Naive thymus-derived CD4-positive, alpha-beta T cell (primary cell): ENCODE data around the gene CCBE1. TPM values are rescaled to one million over a fixed set of nuclear protein-coding genes. Genes with fewer than 3 reads are reported as not detected.

Experiments used
- ATAC-seq: fragments of 150-1000 bp; cut with Tn5 transposase; 2 replicates; pipeline ENCODE4 v1.10.0; 2021; ENCODE audit warnings: mild to moderate bottlenecking, moderate library complexity
- CTCF ChIA-PET: fragments of 350-600 bp; sonication (Branson Sonifier 250); formaldehyde crosslinking; loops from one replicate; lab custom pipeline; 2021; ENCODE audit warnings: antibody characterized with exemption; lab: Charles Lee
- POLR2A ChIA-PET: fragments of 350-600 bp; sonication (Branson Sonifier 250); formaldehyde crosslinking; loops from one replicate; lab custom pipeline; 2021; ENCODE audit warnings: antibody characterized with exemption, inconsistent platforms; lab: Charles Lee
- DNase-seq, 9 donors: peaks; one replicate each; pipeline versions ENCODE4 v3.0.0 to v3.0.0-alpha.2; 2020 to 2022; ENCODE audit warnings: mixed read lengths in 1 of 9
- H3K27ac ChIP-seq: one replicate; pipeline ENCODE4 v1.7.0; 2013; ENCODE audit warnings: mild to moderate bottlenecking, low read depth, low read length, moderate library complexity
- H3K27me3 ChIP-seq, 2 donors: one replicate each; pipeline ENCODE4 v1.7.0; 2013; ENCODE audit warnings: low read length in 2 of 2, mild to moderate bottlenecking in 2 of 2, moderate library complexity in 2 of 2; ENCODE audit not compliant: control insufficient read depth in 2 of 2, insufficient read depth in 2 of 2
- H3K36me3 ChIP-seq, 3 experiments: 1 replicate in 2 of 3; 2 replicates in 1 of 3; pipeline ENCODE4 v1.7.0; 2013; ENCODE audit warnings: low read length in 3 of 3, mild to moderate bottlenecking in 3 of 3, moderate library complexity in 1 of 3; ENCODE audit not compliant: insufficient read depth in 3 of 3, control insufficient read depth in 2 of 3
- H3K4me1 ChIP-seq, 2 donors: one replicate each; pipeline ENCODE4 v1.7.0; 2013; ENCODE audit warnings: low read length in 2 of 2, mild to moderate bottlenecking in 2 of 2, moderate library complexity in 1 of 2; ENCODE audit not compliant: control insufficient read depth in 2 of 2, insufficient read depth in 2 of 2
- H3K4me3 ChIP-seq: 2 replicates; pipeline ENCODE4 v1.7.0; 2013; ENCODE audit warnings: mild to moderate bottlenecking, low read length
- H3K9me3 ChIP-seq, 3 experiments: 1 replicate in 2 of 3; 2 replicates in 1 of 3; pipeline ENCODE4 v1.7.0; 2013; ENCODE audit warnings: low read length in 3 of 3; ENCODE audit not compliant: control insufficient read depth in 2 of 3
- H3K27ac Mint-ChIP-seq, 9 donors: one replicate each; pipeline ENCODE4 v1.8.0; 2020 to 2022; ENCODE audit warnings: mixed read lengths in 9 of 9, mild to moderate bottlenecking in 8 of 9, moderate library complexity in 5 of 9, inconsistent platforms in 2 of 9
- H3K27me3 Mint-ChIP-seq, 5 donors: one replicate each; pipeline ENCODE4 v1.8.0; 2021 to 2022; ENCODE audit warnings: mixed read lengths in 5 of 5, mild to moderate bottlenecking in 1 of 5
- H3K36me3 Mint-ChIP-seq, 5 donors: one replicate each; pipeline ENCODE4 v1.8.0; 2020 to 2022; ENCODE audit warnings: mixed read lengths in 5 of 5, mild to moderate bottlenecking in 3 of 5, inconsistent platforms in 1 of 5
- H3K4me1 Mint-ChIP-seq, 7 donors: one replicate each; pipeline ENCODE4 v1.8.0; 2020 to 2022; ENCODE audit warnings: mixed read lengths in 7 of 7, mild to moderate bottlenecking in 3 of 7, inconsistent platforms in 1 of 7
- H3K4me3 Mint-ChIP-seq, 10 donors: one replicate each; pipeline ENCODE4 v1.8.0; 2020 to 2022; ENCODE audit warnings: mild to moderate bottlenecking in 10 of 10, mixed read lengths in 10 of 10, moderate library complexity in 6 of 10, inconsistent platforms in 2 of 10
- H3K9me3 Mint-ChIP-seq, 11 donors: one replicate each; pipeline ENCODE4 v1.8.0; 2020 to 2022; ENCODE audit warnings: mixed read lengths in 11 of 11, mild to moderate bottlenecking in 4 of 11, inconsistent platforms in 1 of 11, moderate library complexity in 1 of 11
- intact Hi-C, 2 donors: fragments of 100-400 bp; cut with micrococcal nuclease; formaldehyde crosslinking; loops; one replicate each; pipeline ENCODE4 v1.15.1; 2023
- polyA plus RNA-seq, 2 donors: library from polyadenylated mRNA; unstranded; fragments of 300-500 nt; fragmentation: Illumina TruSeq; gene quantifications; one replicate each; pipeline ENCODE4 v1.2.3, GENCODE V29; 2021
- total RNA-seq, 6 experiments: library from RNA in 5 of 6; stranded (reverse) in 5 of 6; gene quantifications; 1 replicate in 5 of 6; 2 replicates in 1 of 6; pipeline ENCODE4 v1.2.3 and lab custom pipeline; 2021 to 2026

The CCBE1 gene
- total and polyA plus RNA-seq, 7 experiments from 2014 or later: not detected

- Histone ChIP-seq H3K9me3 (no peaks in the 10 kb centered on the region), H3K4me1 (no peaks in the 10 kb centered on the region), H3K27me3 (no peaks in the 10 kb centered on the region), H3K27ac (no peak overlapping the region), H3K36me3 (no peaks in the 10 kb centered on the region), H3K4me3 (no peak overlapping the region)
- Mint-ChIP-seq H3K4me1 (no peaks in the 10 kb centered on the region), H3K27ac (no peak overlapping the region), H3K9me3 (peaks cover 0 to 4% (median 0%) of the 10 kb centered on the region in 11 donors), H3K4me3 (no peak overlapping the region), H3K27me3 (peaks cover 0 to 12% (median 7%) of the 10 kb centered on the region in 5 donors), H3K36me3 (no peaks in the 10 kb centered on the region)
- DNase-seq (no peak), ATAC-seq (no peak)
- intact Hi-C loops: no loop called here
- ChIA-PET POLR2A (no interaction called here), CTCF (no interaction called here)
Measured at GRCh38 chr18:59451073-59451472, 246.2 kb downstream of the CCBE1 start.

- ATAC-seq: no peak
- H3K36me3 Mint-ChIP-seq: no peaks in the 10 kb centered on the region
- no peaks in the 10 kb centered on the region for H3K4me1 Mint-ChIP-seq
- H3K4me3 ChIP-seq: no peak overlapping the region
- ChIA-PET POLR2A (no interaction called here), CTCF (interaction anchor here (0.8 kb wide), 1 partner anchor 16 kb away, joined by 3 read pairs; no protein-coding TSS in a partner anchor)
- no peak overlapping the region for H3K27ac ChIP-seq
- intact Hi-C loops: no loop called here
- H3K9me3 ChIP-seq: no peaks in the 10 kb centered on the region
- H3K9me3 Mint-ChIP-seq: peaks cover 0 to 4% (median 0%) of the 10 kb centered on the region in 11 donors
- H3K27ac Mint-ChIP-seq: no peak overlapping the region
- no peak overlapping the region for H3K4me3 Mint-ChIP-seq
- no peak for DNase-seq
- no peaks in the 10 kb centered on the region for H3K4me1 ChIP-seq
- H3K27me3 Mint-ChIP-seq: peaks cover 0 to 17% (median 9%) of the 10 kb centered on the region in 5 donors
- no peaks in the 10 kb centered on the region for H3K27me3 ChIP-seq
- H3K36me3 ChIP-seq: no peaks in the 10 kb centered on the region
Measured at GRCh38 chr18:59448546-59448945, 248.7 kb downstream of the CCBE1 start.

GRCh38 chr18:59446012-59446411, 251.2 kb downstream of the CCBE1 start:
- DNase-seq: no peak
- H3K27me3 Mint-ChIP-seq: peaks cover 0 to 17% (median 2%) of the 10 kb centered on the region in 5 donors
- ChIA-PET CTCF (no interaction called here), POLR2A (no interaction called here)
- no peak overlapping the region for H3K27ac ChIP-seq
- H3K9me3 ChIP-seq: no peaks in the 10 kb centered on the region
- H3K36me3 Mint-ChIP-seq: no peaks in the 10 kb centered on the region
- H3K36me3 ChIP-seq: no peaks in the 10 kb centered on the region
- H3K9me3 Mint-ChIP-seq: peaks cover 0 to 13% (median 0%) of the 10 kb centered on the region in 11 donors
- no peak for ATAC-seq
- no peaks in the 10 kb centered on the region for H3K27me3 ChIP-seq
- no peak overlapping the region for H3K27ac Mint-ChIP-seq
- no peak overlapping the region for H3K4me3 ChIP-seq
- H3K4me1 Mint-ChIP-seq: no peaks in the 10 kb centered on the region
- H3K4me1 ChIP-seq: no peaks in the 10 kb centered on the region
- intact Hi-C loops: no loop called here
- H3K4me3 Mint-ChIP-seq: no peak overlapping the region

- Mint-ChIP-seq H3K4me3 (no peak overlapping the region), H3K9me3 (peaks cover 0 to 8% (median 0%) of the 10 kb centered on the region in 11 donors), H3K36me3 (no peaks in the 10 kb centered on the region), H3K4me1 (peaks cover 0 to 1% (median 0%) of the 10 kb centered on the region in 7 donors), H3K27me3 (peaks cover 0 to 24% (median 13%) of the 10 kb centered on the region in 5 donors), H3K27ac (no peak overlapping the region)
- Histone ChIP-seq H3K4me1 (no peaks in the 10 kb centered on the region), H3K4me3 (no peak overlapping the region), H3K36me3 (no peaks in the 10 kb centered on the region), H3K27me3 (no peaks in the 10 kb centered on the region), H3K27ac (no peak overlapping the region), H3K9me3 (no peaks in the 10 kb centered on the region)
- DNase-seq: no peak
- POLR2A ChIA-PET: no interaction called here
- CTCF ChIA-PET: no interaction called here
- intact Hi-C loops: no loop called here
- no peak for ATAC-seq
Measured at GRCh38 chr18:59437851-59438569, 259.2 kb downstream of the CCBE1 start.

DNA sequence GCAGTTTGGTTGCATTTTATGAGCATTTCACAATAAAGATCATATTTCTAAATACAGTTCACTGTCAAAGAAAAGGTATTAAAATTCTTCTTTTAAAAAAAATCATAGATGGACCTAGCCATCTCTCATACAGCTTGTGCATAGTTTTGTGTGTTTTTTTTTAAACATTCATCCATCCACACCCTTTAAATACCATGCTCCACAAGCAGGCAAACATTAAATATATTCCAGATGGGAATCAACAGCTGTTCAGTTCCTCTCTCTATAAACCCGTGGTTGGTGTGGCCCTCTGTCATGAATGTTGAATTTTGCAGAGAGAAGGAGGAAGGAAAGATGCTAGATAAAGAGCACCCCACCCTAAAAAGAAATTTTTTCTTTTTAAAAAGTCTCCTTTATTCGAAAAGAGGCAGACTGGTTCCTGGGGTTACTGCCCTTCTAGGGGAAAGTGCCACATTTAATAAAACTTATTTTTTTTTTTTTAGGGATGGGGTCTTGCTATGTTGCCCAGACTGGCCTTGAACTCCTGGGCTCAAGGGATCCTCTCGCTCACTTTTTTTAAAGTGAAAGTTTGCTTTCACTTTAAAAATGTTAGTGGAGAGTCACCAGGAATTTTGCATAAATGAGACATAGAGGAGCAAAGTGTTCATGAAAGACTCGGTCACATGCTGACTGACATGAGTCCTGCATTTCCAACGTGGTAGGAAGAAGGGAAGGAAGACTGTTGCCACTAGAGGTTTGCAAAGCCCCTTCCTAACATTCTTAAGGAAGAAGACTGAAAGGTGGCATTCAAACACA, 264.2 kb downstream of the CCBE1 start:
- Histone ChIP-seq H3K4me1 (no peaks in the 10 kb centered on the region), H3K9me3 (no peaks in the 10 kb centered on the region), H3K27me3 (no peaks in the 10 kb centered on the region), H3K27ac (no peak overlapping the region), H3K4me3 (no peak overlapping the region), H3K36me3 (no peaks in the 10 kb centered on the region)
- peaks cover 0 to 1% (median 0%) of the 10 kb centered on the region in 7 donors for H3K4me1 Mint-ChIP-seq
- no peaks in the 10 kb centered on the region for H3K9me3 Mint-ChIP-seq
- intact Hi-C loops: no loop called here
- no peak overlapping the region for H3K27ac Mint-ChIP-seq
- H3K27me3 Mint-ChIP-seq: peaks cover 0 to 27% (median 14%) of the 10 kb centered on the region in 5 donors
- no peaks in the 10 kb centered on the region for H3K36me3 Mint-ChIP-seq
- CTCF ChIA-PET: no interaction called here
- DNase-seq (no peak), ATAC-seq (no peak)
- POLR2A ChIA-PET: no interaction called here
- H3K4me3 Mint-ChIP-seq: no peak overlapping the region

DNA sequence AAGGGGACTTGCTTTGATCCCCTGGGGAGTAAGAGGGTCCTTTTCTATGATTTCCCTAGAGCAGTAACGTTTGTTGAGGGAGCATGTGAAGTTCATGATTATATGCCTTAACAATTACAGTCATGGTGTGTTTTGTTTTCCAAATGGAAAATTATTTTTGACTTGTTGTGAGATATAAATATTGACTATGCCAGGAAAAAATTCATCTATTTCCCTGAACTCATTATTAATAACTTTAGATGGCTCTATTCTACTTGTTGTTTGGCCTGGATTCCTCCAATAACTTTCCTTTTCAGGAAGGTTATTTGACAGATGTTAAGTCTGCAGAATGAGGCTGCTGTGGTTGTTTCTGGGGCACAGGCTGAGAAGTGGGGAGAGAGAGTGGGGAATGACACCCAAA, 266.1 kb downstream of the CCBE1 start:
- Histone ChIP-seq H3K4me1 (no peaks in the 10 kb centered on the region), H3K4me3 (no peak overlapping the region), H3K9me3 (no peaks in the 10 kb centered on the region), H3K27ac (no peak overlapping the region), H3K36me3 (no peaks in the 10 kb centered on the region), H3K27me3 (no peaks in the 10 kb centered on the region)
- H3K9me3 Mint-ChIP-seq: no peaks in the 10 kb centered on the region
- no peak overlapping the region for H3K4me3 Mint-ChIP-seq
- DNase-seq (no peak), ATAC-seq (no peak)
- H3K27ac Mint-ChIP-seq: no peak overlapping the region
- H3K36me3 Mint-ChIP-seq: no peaks in the 10 kb centered on the region
- CTCF ChIA-PET: no interaction called here
- intact Hi-C loops: no loop called here
- POLR2A ChIA-PET: no interaction called here
- H3K4me1 Mint-ChIP-seq: peaks cover 0 to 1% (median 0%) of the 10 kb centered on the region in 7 donors
- peaks cover 0 to 27% (median 14%) of the 10 kb centered on the region in 5 donors for H3K27me3 Mint-ChIP-seq
